HS-27A (cell line): ENCODE measurements around the gene LGR6.

ENCODE experiments used
- DNase-seq: peaks from one replicate; pipeline ENCODE4 v3.0.0-alpha.2; 2012; ENCODE audit warnings: low read depth, missing footprints

The LGR6 gene

GRCh38 chr1:202200669-202201068, 7.1 kb downstream of the LGR6 start:
- no peak for DNase-seq

- no peak for DNase-seq
Observed at GRCh38 chr1:202201266-202201665, 7.7 kb downstream of the LGR6 start.

- no peak for DNase-seq
Observed at GRCh38 chr1:202201971-202202370, 8.4 kb downstream of the LGR6 start.

- DNase-seq, result no peak
Observed at GRCh38 chr1:202202500-202203168, 9.0 kb downstream of the LGR6 start.

- DNase-seq, result no peak
Observed at GRCh38 chr1:202203238-202204039, 9.8 kb downstream of the LGR6 start.

- no peak for DNase-seq
Observed at GRCh38 chr1:202204065-202204464, 10.5 kb downstream of the LGR6 start.

- no peak for DNase-seq
Observed at GRCh38 chr1:202205523-202206190, 12.1 kb downstream of the LGR6 start.

- no peak for DNase-seq
Observed at GRCh38 chr1:202207292-202207691, 13.7 kb downstream of the LGR6 start.

- DNase-seq, result no peak
Observed at GRCh38 chr1:202208351-202208857, 14.8 kb downstream of the LGR6 start.

GRCh38 chr1:202210385-202210784, 16.8 kb downstream of the LGR6 start:
- no peak for DNase-seq

- no peak for DNase-seq
Observed at GRCh38 chr1:202210969-202211368, 17.4 kb downstream of the LGR6 start.

- DNase-seq, result no peak
Observed at GRCh38 chr1:202212787-202213186, 19.2 kb downstream of the LGR6 start.

- no peak for DNase-seq
Observed at GRCh38 chr1:202213361-202214088, 19.9 kb downstream of the LGR6 start.

GRCh38 chr1:202214089-202214843, 20.7 kb downstream of the LGR6 start:
- DNase-seq, result no peak

GRCh38 chr1:202215472-202216130, 22.0 kb downstream of the LGR6 start:
- no peak for DNase-seq

- DNase-seq, result no peak
Observed at GRCh38 chr1:202216691-202217090, 23.1 kb downstream of the LGR6 start.

- no peak for DNase-seq
Observed at GRCh38 chr1:202217516-202217915, 23.9 kb downstream of the LGR6 start.

GRCh38 chr1:202217951-202218350, 24.4 kb downstream of the LGR6 start:
- DNase-seq, result no peak

GRCh38 chr1:202220733-202221132, 27.1 kb downstream of the LGR6 start:
- no peak for DNase-seq
